HepG2 (cell line): ENCODE results near the gene EHBP1.

Experiments used
- POLR2A ChIP-seq, 2 experiments: IDR thresholded peaks; 2 replicates each; pipeline ENCODE4 v1.6.1; 2011; ENCODE audit warnings: low read depth in 2 of 2, low read length in 2 of 2, mild to moderate bottlenecking in 1 of 2, moderate library complexity in 1 of 2; ENCODE audit not compliant: insufficient read depth in 1 of 2
- RAD21 ChIP-seq: fragments of 450-650 bp; formaldehyde crosslinking; IDR thresholded peaks from 2 replicates; pipeline ENCODE4 v1.5.0; 2020; ENCODE audit warnings: mild to moderate bottlenecking
- TCF7 ChIP-seq: sonication (generic); IDR thresholded peaks from 2 replicates; pipeline ENCODE4 v1.6.1; 2016; ENCODE audit warnings: antibody characterized with exemption, low read depth
- ZNF75D ChIP-seq: sonication (generic); formaldehyde crosslinking; IDR thresholded peaks from 2 replicates; pipeline ENCODE4 v1.8.1; 2023; ENCODE audit warnings: missing genetic modification reagents, mild to moderate bottlenecking, borderline replicate concordance
- TF ChIP-seq, protein P1 (sequence below): sonication (generic); formaldehyde crosslinking; IDR thresholded peaks from 2 replicates; pipeline ENCODE4 v1.4.0; 2020; ENCODE audit warnings: mild to moderate bottlenecking, missing genetic modification reagents

DNA sequence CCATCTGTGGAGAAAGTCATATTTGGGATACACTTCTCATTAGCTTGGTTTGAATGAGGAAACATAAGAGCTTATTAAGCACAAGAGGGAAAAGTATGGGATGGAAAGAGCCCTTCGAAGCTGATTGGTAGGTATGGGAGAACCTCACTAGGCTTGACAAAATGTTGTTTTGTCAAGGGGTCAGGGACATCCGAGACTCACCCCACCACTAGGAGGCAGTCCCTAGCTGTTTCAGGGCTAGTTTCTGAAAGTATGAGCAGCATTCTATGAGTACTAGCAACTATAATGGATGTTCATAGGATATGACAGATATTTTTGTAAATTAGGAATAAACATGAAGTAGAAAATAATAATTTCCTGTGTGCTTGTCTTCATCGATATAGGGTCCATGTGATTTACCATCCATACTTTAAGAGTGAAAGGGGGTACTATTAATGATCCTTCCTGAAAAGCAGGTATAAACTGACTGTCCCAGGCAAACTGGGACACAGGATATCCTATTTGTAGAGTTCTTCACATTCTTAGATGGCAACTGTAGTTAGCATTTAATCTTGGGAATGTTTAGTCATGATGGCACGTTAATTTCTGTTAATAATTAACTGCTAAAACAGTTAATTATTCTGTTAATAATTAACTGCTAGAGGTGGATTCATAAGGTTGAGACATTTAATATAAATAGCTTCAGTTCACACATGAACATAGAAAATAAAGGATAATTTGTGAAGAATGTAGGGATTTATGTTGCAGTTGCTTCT lies 373.5 kb downstream of the EHBP1 start:
- TF ChIP-seq ZNF75D (no peak), POLR2A (IDR thresholded peaks at IDR 0.05; ENCODE audit: insufficient read depth in 1 of 2, low read depth in 2 of 2, low read length in 2 of 2) (no peak), RAD21 (CRISPR knock-in tag) (peak; percentile 73), TCF7 (no peak)
- TF ChIP-seq, protein P1, sequence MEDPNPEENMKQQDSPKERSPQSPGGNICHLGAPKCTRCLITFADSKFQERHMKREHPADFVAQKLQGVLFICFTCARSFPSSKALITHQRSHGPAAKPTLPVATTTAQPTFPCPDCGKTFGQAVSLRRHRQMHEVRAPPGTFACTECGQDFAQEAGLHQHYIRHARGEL (CRISPR knock-in tag) = no peak
